Spleen (tissue), 7 donors: ENCODE data around the gene BCL3.

Source experiments
- CTCF ChIP-seq, 11 experiments: fragments of 200-600 bp in 7 of 11; fragments of 450-650 bp in 4 of 11; sonication (generic) in 4 of 11; IDR thresholded peaks in 8 of 11; conservative IDR thresholded peaks in 3 of 11; 1 replicate in 7 of 11; 2 replicates in 4 of 11; pipeline versions ENCODE4 v1.4.0 to v1.8.0; 2016 to 2021; ENCODE audit warnings: antibody characterized with exemption in 11 of 11, inconsistent platforms in 4 of 11, mild to moderate bottlenecking in 1 of 11
- POLR2A ChIP-seq, 3 donors: fragments of 450-650 bp; IDR thresholded peaks; one replicate each; pipeline ENCODE4 v1.5.1; 2017; ENCODE audit warnings: antibody characterized with exemption in 3 of 3, mild to moderate bottlenecking in 1 of 3
- donor health status: DM: no; HTN: no; CAD: no; lungs with moderate emphysema.
- donor health status: DM: no; HTN: no; CAD: no.
- donor health status: DM: no; HTN: no; CAD: no.

GRCh38 chr19:44712864-44713515 is 35.5 kb upstream of the BCL3 start:
- TF ChIP-seq CTCF (IDR thresholded peaks at IDR 0.05 in 8 of 11, conservative IDR thresholded peaks at IDR 0.05 in 3 of 11) (no peak), POLR2A (IDR thresholded peaks at IDR 0.05) (no peak)
